Measurements from ENCODE around the gene NUDT21.
A peak's percentile ranks its signal among the peaks of the same experiment; 100 is the strongest.
"Not testable (repeated sequence)": the region's sequence is repeated elsewhere in the genome, so short reads cannot be mapped to it uniquely, and the experiment has no call there.

Gene NUDT21

GRCh38 chr16:56450986-56451752 lies at the start of gene NUDT21, which contains the start of gene OGFOD1:
NUDT21 (minus strand) TSS chr16:56451332; CDS start chr16:56451202, 130 bp downstream.
OGFOD1 (plus strand) TSS chr16:56451554; CDS start chr16:56451613, 59 bp downstream.
- peak; percentile 96 for DNase-seq (ENCODE audit: low read depth)

GRCh38 chr16:56493815-56494214 lies 42.7 kb upstream of the NUDT21 start:
- no peak for DNase-seq (ENCODE audit: low read depth)

- no peak for DNase-seq (ENCODE audit: low read depth)
These were observed 42.0 kb upstream of the NUDT21 start for GRCh38 chr16:56493126-56493525.

- DNase-seq (ENCODE audit: low read depth) = no peak
These were observed 40.6 kb upstream of the NUDT21 start for GRCh38 chr16:56491657-56492261.

GRCh38 chr16:56488868-56489267 lies 37.7 kb upstream of the NUDT21 start:
- DNase-seq (ENCODE audit: low read depth) = not testable (repeated sequence)

- no peak for DNase-seq (ENCODE audit: low read depth)
These were observed 36.9 kb upstream of the NUDT21 start for GRCh38 chr16:56488035-56488434.

- no peak for DNase-seq (ENCODE audit: low read depth)
These were observed 32.3 kb upstream of the NUDT21 start for GRCh38 chr16:56483394-56483793.

GRCh38 chr16:56482683-56483236 lies 31.6 kb upstream of the NUDT21 start:
- DNase-seq (ENCODE audit: low read depth) = no peak

- DNase-seq (ENCODE audit: low read depth) = no peak
These were observed 30.5 kb upstream of the NUDT21 start for GRCh38 chr16:56481468-56482122.

GRCh38 chr16:56480776-56481467 lies 29.8 kb upstream of the NUDT21 start:
- no peak for DNase-seq (ENCODE audit: low read depth)

GRCh38 chr16:56479469-56479868 lies 28.3 kb upstream of the NUDT21 start:
- no peak for DNase-seq (ENCODE audit: low read depth)

GRCh38 chr16:56478281-56479049 lies 27.3 kb upstream of the NUDT21 start:
- DNase-seq (ENCODE audit: low read depth) = peak; percentile 17

GRCh38 chr16:56477096-56477878 lies 26.2 kb upstream of the NUDT21 start:
- peak; percentile 67 for DNase-seq (ENCODE audit: low read depth)

- no peak for DNase-seq (ENCODE audit: low read depth)
These were observed 24.1 kb upstream of the NUDT21 start for GRCh38 chr16:56475201-56475600.

GRCh38 chr16:56470666-56471065 lies 19.5 kb upstream of the NUDT21 start:
- no peak for DNase-seq (ENCODE audit: low read depth)

- no peak for DNase-seq (ENCODE audit: low read depth)
These were observed 19.1 kb upstream of the NUDT21 start for GRCh38 chr16:56470232-56470631.

- DNase-seq (ENCODE audit: low read depth) = no peak
These were observed 18.6 kb upstream of the NUDT21 start for GRCh38 chr16:56469748-56470147.

GRCh38 chr16:56468800-56469199 lies 17.7 kb upstream of the NUDT21 start:
- no peak for DNase-seq (ENCODE audit: low read depth)

- no peak for DNase-seq (ENCODE audit: low read depth)
These were observed 15.2 kb upstream of the NUDT21 start for GRCh38 chr16:56466344-56466743.

GRCh38 chr16:56463153-56463552 lies 12.0 kb upstream of the NUDT21 start:
- no peak for DNase-seq (ENCODE audit: low read depth)

Measured in fibroblast of the conjunctiva (primary cell).